Activated CD8-positive, alpha-beta memory T cell treated with anti-CD3 and anti-CD28 coated beads for 36 hours (primary cell): ENCODE data around the gene CAPN9. TPM values are rescaled to one million over a fixed set of nuclear protein-coding genes. Genes with fewer than 3 reads are reported as not detected.

Source experiments
- CTCF ChIA-PET: fragments of 350-600 bp; sonication (Branson Sonifier 250); formaldehyde crosslinking; loops from one replicate; lab custom pipeline; 2021; ENCODE audit warnings: antibody characterized with exemption; lab: Charles Lee
- POLR2A ChIA-PET: fragments of 350-600 bp; sonication (Branson Sonifier 250); formaldehyde crosslinking; loops from one replicate; lab custom pipeline; 2021; ENCODE audit warnings: antibody characterized with exemption; lab: Charles Lee
- total RNA-seq, 2 experiments: library from RNA; stranded (reverse); gene quantifications; one replicate each; pipeline ENCODE4 v1.2.3, GENCODE V29; 2021

CAPN9 gene
- total RNA-seq, 2 experiments from 2014 or later = not detected

DNA sequence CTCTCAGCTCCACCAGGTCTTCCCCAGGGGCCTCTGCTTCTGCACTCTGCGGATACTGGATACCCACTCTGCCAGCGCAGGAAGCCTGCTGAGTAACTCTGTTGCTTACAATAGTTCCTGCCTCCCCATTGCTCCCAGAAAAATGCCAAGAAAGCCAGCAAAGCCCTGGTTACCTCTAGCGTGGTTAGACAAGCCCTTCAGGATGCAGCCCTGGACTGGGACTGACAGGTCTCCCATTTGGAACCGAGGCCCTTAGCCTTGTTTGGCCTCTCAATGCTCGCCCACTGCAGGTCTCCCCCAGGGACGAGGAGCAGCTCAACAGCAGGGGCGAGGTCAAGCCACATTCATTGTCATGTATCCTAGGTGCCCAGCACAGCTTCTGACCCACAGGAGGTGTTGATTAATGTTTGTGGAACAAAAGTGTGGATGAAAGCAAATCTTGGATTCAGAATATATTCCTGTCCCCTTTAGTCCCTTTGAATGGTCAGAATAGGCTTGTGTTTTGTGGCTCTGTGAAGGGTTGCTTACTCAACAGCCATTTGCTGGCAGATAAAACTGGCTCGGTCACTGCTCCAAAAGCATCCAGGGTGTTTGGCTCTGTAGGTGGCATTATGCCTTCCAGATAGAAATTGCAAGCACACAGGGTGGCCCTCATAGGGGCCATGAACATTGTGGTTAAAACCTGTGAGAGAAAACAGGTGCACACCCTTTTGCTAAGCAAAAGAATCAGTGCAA, 62.2 kb downstream of the CAPN9 start:
- ChIA-PET POLR2A (no interaction called here), CTCF (no interaction called here)

DNA sequence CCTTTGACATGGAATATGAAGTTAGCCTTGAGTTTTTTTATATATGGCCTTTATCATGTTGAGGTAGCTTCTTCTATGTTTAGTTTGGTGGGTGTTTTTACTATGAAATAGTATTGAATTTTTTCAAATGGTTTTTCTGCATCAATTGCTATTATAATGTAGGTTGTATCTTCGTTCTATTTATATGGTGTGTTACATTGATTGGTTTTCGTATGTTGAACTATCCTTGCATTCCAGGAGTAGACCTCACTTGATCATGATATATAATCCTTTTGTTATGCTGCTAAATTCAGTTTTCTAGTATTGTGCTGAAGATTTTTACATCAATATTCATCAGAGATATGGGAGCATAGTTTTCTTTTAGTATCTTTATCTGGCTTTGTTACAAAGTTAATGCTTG, 65.4 kb downstream of the CAPN9 start:
- CTCF ChIA-PET = no interaction called here

DNA sequence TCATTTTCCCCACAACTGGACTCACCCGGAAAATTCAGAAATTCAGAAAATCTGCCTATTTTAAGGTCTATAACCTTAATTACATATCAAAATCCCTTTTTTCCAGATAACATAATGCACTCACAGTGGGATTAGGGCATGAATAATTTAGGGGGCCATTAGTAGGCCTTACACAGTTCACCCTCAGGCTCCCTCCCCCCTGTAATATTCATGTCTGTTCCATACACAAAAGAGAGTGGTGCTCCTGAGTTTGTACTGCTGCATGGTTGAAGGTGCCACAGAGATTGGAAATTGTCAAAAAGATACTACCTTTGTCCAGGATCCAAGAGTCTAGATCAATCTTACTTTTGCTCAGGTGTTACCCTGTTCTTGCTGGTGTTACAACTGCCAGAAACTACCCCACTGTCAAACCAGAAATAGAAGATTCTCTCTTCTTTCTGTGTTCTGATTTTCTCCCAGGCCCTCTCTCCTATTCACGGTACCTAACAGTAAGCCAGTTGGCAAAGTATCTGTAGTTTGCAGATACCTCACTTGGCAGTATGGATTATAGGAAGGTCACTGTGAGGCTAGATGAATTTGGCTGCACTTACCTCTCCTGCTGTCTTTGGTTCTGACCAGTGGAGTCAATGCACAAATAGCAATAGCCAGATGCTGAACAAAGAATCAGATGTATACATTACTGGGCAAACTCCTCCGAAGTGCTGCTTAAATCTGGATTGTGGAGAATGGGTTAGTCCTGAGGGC, 67.9 kb downstream of the CAPN9 start:
- ChIA-PET POLR2A (no interaction called here), CTCF (no interaction called here)

More for the DNA sequence above, 65.4 kb downstream of the CAPN9 start:
- POLR2A ChIA-PET = no interaction called here

DNA sequence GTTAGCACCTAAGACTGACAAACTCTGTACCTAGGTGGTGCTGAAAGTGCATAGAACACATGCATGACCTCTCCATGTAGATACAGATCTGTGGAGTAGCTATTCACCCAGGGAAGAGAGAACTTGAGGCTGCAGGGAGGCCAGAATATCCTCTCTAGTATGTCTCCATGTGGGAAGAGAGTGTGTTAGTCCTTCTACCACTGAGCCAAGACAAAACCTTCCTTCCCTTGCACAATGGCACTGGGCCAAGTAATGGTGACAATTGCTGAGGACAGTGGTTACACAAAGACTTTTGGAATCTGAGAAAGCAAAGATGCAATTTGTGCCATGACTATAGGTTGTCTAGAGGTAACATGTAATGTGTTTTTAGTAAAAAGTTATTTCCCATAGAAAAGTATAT, 68.8 kb downstream of the CAPN9 start:
- CTCF ChIA-PET = no interaction called here
- POLR2A ChIA-PET = no interaction called here

DNA sequence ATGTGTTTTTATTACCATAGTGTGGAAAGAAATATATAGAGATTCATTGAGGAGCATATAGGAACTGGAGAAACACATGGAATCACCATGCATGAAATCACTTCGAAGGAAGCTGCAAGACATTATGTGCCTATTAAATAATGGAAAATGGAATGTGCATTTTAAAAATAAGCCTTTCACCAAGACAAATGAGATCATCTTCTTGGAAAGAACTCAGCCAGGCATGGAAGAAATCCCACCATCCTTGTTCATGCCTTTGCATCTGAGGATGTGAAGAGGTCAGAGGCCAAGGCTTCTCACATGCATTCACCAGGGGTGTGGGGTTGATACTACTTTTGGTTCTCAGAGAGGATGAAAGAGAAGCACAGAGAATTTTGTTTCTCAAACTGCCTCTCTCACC, 71.2 kb downstream of the CAPN9 start:
- ChIA-PET POLR2A (no interaction called here), CTCF (no interaction called here)

DNA sequence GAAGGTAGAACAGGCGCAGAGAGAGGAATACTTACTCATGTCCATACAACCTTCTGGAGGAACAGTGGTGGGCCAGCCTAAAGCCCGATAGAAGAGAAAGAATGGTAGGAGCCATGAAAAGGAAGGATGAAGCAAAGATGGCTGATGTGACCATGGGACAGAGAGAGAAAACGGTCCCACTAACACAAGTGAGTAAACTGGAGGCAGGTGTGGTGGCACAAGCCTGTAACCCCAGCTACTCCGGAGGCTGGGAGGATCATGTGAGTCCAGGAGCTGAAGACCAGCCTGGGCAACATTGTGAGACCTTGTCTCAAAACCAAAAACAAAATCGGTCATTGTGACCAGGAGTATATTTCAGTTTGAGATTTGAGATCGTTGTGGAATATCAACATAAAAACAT, 71.7 kb downstream of the CAPN9 start:
- ChIA-PET POLR2A (no interaction called here), CTCF (no interaction called here)

DNA sequence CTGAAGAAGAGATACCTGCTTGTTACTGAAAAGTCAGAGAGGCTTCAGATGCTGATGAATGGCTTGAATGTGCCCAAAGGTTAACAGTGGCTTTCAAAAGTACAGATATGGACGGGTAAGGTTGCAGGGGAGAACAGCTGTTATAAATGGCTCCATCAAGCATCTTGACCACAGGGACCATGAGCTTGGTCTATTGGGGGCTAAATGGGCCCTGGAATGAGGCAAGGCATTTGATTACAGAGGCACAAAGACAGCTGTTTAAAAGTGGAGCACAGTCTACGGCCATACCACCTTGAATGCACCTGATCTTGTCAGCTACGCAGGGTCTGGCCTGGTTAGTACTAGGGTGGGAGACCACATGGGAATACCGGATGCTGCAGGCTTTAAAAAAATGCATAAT, 72.8 kb downstream of the CAPN9 start:
- POLR2A ChIA-PET = no interaction called here
- CTCF ChIA-PET = no interaction called here

DNA sequence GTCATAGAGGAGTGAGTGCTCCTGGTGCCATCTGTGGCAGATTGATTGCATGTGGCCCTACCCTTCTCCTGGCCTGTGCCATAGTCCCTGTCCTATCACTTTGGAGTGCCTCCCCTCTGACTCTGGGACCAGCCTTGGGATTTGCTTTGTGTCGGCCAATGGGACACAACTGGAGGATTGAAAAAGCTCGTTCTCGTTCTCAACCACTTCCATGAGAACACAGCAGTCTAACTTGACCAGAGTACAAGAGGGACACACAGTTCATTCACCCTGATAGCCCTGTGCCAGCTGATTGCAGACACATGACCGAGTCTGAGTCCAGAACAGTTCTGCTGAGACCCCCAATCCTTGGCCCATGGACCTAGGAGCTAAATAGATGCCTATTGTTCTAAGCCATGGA, 73.4 kb downstream of the CAPN9 start:
- ChIA-PET POLR2A (no interaction called here), CTCF (no interaction called here)

DNA sequence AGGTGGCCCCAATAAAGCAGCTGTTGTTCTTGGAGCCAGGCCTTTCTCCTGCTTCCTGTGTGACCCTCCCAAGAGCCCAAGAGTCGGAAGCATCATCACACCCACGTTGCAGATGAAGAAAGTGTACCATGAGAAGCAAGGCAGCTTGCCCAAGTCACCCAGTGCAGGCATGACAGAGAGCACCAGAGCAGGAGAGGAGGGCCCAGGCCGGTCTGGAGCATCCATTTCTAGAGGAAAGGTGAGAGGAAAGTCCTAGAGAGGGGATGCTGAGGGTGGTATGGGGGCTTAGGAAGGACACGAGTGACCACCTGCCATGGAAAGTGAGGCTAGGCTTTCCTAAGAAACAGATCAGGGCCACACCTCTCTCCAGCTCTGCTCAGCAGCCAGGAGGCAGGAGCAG, 74.2 kb downstream of the CAPN9 start:
- ChIA-PET CTCF (no interaction called here), POLR2A (no interaction called here)

DNA sequence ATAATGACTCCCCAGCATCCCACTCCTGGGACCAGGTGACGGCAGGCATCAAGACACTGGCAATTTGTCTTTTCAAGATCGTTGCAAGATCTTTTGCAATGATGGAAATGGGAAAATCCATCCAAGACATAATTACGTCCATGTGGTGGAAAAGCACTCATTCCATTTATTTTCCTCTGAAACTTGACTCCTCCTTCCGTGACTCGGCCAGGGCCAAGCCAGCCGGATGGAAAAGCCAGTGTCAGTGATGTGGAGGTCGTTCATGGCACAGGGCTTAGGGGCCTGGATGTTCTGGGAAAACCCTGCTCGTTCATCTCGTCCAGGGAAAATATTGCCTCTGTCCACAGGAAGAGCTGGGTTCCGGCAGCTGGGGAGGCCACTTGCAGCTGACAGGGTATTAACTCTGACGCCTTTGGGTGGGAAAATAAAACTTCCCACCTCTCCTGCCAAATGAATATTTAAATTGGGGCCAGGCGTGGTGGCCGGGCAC, 74.9 kb downstream of the CAPN9 start:
- ChIA-PET POLR2A (no interaction called here), CTCF (no interaction called here)

DNA sequence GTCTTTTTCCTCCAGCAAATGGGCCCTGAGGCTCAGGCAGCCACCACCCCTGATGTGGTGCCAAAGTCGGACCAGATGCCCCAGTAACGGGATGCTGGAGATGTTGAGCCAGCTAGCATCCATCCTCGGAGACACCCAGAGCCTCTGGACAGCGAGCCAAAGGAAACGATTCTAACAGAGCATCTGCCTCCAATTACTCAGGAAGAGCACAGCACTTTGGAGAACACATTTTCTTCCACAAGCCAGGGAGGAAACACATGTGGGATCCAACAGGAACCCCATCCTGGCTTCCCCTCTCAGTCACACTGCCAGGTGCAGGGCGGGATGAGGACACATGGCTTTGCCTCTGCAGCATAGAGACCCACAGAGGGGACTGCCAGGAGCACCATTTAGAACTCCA, 76.2 kb downstream of the CAPN9 start:
- ChIA-PET POLR2A (no interaction called here), CTCF (no interaction called here)

DNA sequence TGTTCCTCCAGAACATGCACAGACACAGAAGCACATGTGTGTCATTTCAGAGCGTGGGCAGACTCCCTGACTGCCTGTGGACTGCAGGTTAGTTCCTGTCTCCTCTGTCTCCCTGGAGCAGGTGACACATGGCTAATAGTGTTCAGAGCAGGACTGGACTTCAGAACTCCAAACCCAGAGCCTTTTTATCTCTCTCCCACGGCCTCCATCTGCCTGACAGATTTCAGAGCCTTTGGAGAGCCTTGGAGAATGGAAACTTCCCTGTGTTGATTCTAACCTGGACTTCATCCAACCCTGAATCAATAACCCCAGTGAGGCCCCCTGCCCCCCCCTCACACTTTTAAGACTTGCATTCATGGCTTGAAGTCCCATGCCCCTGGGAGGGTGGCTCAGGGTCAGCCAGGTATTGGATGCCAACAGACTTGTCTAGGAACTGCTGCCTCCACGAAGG, 76.8 kb downstream of the CAPN9 start:
- CTCF ChIA-PET = no interaction called here
- POLR2A ChIA-PET = no interaction called here

DNA sequence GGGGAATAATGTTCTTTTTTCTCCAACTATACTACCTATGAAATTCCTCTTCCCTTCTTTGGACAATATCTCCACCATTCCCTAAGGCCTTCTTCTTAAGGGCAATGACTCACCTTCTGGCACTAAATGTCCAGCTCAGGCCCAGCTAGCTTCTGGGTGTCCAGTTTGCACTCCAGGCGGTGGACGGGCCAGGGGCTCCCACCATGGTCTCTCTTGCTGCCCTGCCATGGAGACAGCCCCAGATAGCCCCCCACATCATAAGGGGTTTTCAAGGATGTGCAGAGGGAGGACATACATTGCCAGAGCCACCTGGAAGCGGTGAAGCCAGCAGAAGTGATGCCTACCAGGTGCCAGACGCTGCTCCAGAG, 77.3 kb downstream of the CAPN9 start:
- ChIA-PET POLR2A (no interaction called here), CTCF (no interaction called here)

DNA sequence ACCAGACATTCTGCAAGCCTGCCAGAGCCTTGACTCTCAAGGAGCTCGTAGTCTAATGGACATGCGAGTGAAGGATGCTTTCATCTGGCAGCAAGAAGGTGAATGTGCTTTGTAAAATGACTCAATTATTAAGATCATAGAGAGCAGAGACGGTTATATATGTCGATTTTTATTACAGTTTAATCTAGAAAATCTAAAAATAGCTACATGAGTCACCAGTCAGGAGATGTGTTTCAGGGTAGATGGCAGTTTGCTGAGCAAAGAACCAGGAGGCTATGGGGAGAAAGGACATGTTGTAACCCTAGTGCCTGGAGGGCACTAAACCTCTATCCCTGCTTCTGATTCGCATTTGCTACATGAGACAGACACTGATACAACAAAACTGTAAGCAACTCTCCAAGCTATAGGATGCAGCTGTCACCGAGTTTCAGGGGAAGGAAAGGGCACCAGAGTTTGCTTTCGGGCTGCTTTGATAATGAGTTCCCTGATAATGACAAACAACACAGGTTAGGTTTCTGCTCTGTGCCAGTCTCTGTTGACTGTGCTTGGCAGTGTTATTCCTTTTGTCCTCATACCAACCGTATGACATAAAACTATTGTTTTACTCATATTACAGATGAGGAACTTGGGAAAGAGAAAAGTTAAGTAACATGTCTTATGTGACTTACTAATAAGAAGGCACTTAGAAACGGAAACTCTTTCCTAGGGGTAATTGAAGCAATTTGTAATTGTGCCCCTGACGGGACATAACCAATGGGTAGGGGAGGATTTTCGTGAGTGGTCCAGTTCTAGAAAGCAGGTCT, 77.9 kb downstream of the CAPN9 start:
- ChIA-PET POLR2A (no interaction called here), CTCF (no interaction called here)

DNA sequence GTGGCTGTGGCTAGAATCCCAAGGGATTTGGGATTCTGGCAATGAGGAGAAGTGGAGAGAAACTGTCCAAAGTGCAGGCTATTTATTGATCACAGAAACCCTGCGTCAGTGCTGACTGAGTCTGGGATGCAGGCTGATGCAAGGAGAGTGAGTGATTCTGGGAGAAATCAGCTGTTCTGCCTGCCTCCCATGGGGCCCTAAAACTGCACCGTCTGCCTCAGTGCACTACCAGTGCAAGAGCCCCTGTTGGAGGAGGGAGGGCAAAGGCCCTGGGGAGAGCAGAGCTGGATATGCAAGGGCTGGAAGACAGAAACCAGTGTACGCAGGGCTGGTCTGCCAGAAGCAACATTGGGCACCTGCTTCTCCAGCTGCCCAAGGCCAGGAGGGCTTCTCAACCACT, 78.6 kb downstream of the CAPN9 start:
- CTCF ChIA-PET = no interaction called here
- POLR2A ChIA-PET = no interaction called here

DNA sequence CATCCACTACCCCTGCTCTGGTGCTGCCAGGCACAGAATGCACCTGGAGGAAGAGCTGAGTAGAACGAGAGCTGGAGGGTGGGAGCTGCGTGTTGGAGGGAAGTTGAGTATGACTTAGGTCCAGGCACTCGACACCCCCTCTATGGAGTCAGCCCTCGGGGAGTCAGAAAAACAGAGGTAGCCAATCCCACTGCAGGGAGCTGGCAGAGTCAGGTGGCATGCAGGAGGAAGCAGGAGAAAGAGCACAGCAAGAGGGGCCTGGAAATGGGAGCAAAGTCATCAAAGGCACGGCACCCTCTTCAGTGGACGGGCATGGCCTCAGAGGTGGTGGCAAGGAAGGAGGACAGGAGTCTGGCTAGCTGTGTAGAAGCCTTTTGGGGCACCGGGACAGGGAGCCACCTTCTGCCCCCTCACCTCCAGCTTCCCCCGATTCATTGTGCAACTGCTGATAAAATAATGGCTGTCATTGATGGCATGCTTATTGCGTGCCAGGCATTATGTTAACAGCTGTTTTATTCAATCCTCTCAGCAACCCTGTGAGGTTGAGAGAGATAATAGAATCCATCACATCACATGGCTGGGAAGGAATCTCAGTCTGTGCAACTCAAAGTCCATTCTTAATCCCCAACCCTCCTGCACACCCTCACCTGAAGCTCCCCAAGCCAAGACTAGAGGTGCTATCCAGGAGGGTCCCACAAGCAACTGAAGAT, 79.1 kb downstream of the CAPN9 start:
- CTCF ChIA-PET = no interaction called here
- POLR2A ChIA-PET = no interaction called here

DNA sequence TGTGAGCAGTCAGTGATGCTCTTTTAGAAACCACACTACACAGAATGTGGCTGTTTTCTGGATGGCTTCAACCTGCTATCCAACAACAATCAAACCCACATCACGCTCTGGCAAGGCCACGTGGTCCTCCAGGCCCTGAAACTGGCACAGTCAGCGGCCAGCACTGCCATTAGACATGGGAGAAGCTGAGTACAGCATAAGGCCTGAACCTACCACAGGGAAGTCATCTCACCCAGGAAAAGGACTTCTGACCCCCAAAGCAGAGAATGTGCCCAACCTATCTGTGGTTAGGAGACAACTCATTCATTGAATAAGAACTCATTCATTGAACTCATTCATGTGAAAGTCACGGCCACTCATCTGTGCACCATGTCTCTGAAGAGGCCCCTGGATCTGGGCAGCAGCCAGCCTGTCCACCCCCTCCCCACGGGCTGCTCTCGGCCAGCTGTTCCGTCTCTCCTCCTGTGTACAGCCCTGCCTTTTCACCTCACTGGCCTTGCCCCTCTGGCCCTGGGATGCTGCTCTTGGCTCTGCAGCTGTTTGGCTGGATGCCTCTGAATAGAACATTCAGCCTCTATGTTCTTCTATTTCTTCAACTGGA, 80.0 kb downstream of the CAPN9 start:
- ChIA-PET POLR2A (no interaction called here), CTCF (no interaction called here)

DNA sequence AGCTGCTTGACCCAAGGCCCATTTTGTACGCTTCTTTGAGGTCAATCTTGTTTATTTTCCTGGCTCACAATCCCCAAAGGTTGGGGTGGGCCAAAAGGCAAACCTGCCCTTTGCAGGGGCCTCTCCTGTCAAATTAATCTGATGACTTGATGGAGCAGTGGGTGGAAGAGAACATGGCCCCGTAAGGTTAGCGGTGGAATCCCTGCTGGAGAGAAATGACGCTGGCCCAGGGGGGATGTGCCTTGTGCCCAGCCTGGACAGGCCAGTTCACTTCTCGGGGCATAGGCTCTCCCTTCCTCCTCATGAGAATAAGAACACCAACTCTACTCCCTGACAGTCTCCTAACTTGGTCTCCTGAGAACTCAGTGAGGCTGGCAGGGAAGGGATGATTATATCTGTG, 80.6 kb downstream of the CAPN9 start:
- POLR2A ChIA-PET = no interaction called here
- CTCF ChIA-PET = no interaction called here

DNA sequence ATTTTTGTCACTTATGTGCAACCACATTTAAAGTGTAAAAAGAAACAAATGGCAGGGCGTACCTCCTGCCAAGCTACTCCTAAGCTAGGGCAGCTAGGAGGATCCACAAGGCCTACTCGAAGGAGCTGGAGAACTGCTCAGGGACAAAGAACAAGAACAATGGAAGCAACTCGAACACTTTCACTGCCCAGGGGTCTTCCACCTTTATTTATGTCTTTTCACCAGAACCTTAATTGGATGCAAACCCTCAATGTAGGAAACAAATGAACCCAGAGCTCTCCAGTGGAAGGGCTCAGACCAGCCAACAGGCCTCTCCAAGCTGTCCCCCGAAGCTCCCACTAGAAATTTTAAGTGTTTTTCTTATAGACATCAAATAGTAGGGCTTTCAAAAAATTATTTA, 81.2 kb downstream of the CAPN9 start:
- POLR2A ChIA-PET = no interaction called here
- CTCF ChIA-PET = no interaction called here
